H9 (cell line): Measurements from ENCODE around the gene CNNM4. TPM values are rescaled to one million over a fixed set of nuclear protein-coding genes. Genes with fewer than 3 reads are reported as not detected.
A peak's percentile ranks its signal among the peaks of the same experiment; 100 is the strongest.

Source experiments
- DNase-seq: peaks from one replicate; pipeline ENCODE4 v3.0.0-alpha.2; 2017
- H2AFZ ChIP-seq: one replicate; pipeline ENCODE4 v1.6.1; 2013; ENCODE audit warnings: mild to moderate bottlenecking, low read length, control low read depth, moderate library complexity
- H2AK5ac ChIP-seq: 2 replicates; pipeline ENCODE4 v1.6.1; 2013; ENCODE audit warnings: low read length, control low read depth, mixed read lengths; ENCODE audit not compliant: insufficient read length
- H2BK120ac ChIP-seq: one replicate; pipeline ENCODE4 v1.6.1; 2013; ENCODE audit warnings: low read depth, mild to moderate bottlenecking, low read length, control low read depth, inconsistent platforms; ENCODE audit not compliant: poor library complexity, severe bottlenecking
- H2BK12ac ChIP-seq: 2 replicates; pipeline ENCODE4 v1.6.1; 2013; ENCODE audit warnings: low read length, control low read depth, mixed read lengths, low read depth; ENCODE audit not compliant: insufficient read length
- H2BK15ac ChIP-seq: 2 replicates; pipeline ENCODE4 v1.6.1; 2013; ENCODE audit warnings: low read depth, low read length, control low read depth
- H2BK20ac ChIP-seq: one replicate; pipeline ENCODE4 v1.6.1; 2013; ENCODE audit warnings: low read depth, mild to moderate bottlenecking, low read length, control low read depth, inconsistent platforms; ENCODE audit not compliant: poor library complexity, severe bottlenecking
- H2BK5ac ChIP-seq: 2 replicates; pipeline ENCODE4 v1.6.1; 2013; ENCODE audit warnings: low read length, control low read depth, mixed read lengths; ENCODE audit not compliant: insufficient read length
- H3K14ac ChIP-seq: 2 replicates; pipeline ENCODE4 v1.6.1; 2013; ENCODE audit warnings: low read length, control low read depth; ENCODE audit not compliant: insufficient read depth
- H3K18ac ChIP-seq: 2 replicates; pipeline ENCODE4 v1.6.1; 2013; ENCODE audit warnings: low read depth, mild to moderate bottlenecking, mixed read lengths, low read length, control low read depth; ENCODE audit not compliant: insufficient read length
- H3K23ac ChIP-seq: 2 replicates; pipeline ENCODE4 v1.6.1; 2013; ENCODE audit warnings: low read length, control low read depth, mixed read lengths, low read depth; ENCODE audit not compliant: insufficient read length
- H3K23me2 ChIP-seq: 2 replicates; pipeline ENCODE4 v1.6.1; 2013; ENCODE audit warnings: low read depth, mild to moderate bottlenecking, mixed read lengths, low read length, control low read depth; ENCODE audit not compliant: insufficient read length, poor library complexity, severe bottlenecking
- H3K27ac ChIP-seq: 2 replicates; pipeline ENCODE4 v1.5.1; 2013; ENCODE audit warnings: low read length, control low read depth, mixed read lengths, low read depth; ENCODE audit not compliant: insufficient read length
- H3K27me3 ChIP-seq: 2 replicates; pipeline ENCODE4 v1.6.1; 2013; ENCODE audit warnings: low read length, control low read depth, inconsistent platforms; ENCODE audit not compliant: insufficient read depth
- H3K4ac ChIP-seq: 2 replicates; pipeline ENCODE4 v1.6.1; 2013; ENCODE audit warnings: low read depth, mild to moderate bottlenecking, control low read depth, inconsistent platforms, low read length, moderate library complexity
- H3K4me1 ChIP-seq: 2 replicates; pipeline ENCODE4 v1.6.1; 2013; ENCODE audit warnings: low read length, control low read depth, inconsistent platforms; ENCODE audit not compliant: insufficient read depth
- H3K4me2 ChIP-seq: 2 replicates; pipeline ENCODE4 v1.6.1; 2013; ENCODE audit warnings: low read length, control low read depth, mixed read lengths; ENCODE audit not compliant: insufficient read length, insufficient read depth
- H3K56ac ChIP-seq: 2 replicates; pipeline ENCODE4 v1.6.1; 2013; ENCODE audit warnings: low read depth, mild to moderate bottlenecking, mixed read lengths, low read length, control low read depth; ENCODE audit not compliant: insufficient read length
- H3K79me1 ChIP-seq: 2 replicates; pipeline ENCODE4 v1.6.1; 2013; ENCODE audit warnings: low read depth, mild to moderate bottlenecking, moderate library complexity, low read length, control low read depth, inconsistent platforms; ENCODE audit not compliant: insufficient read depth, poor library complexity, severe bottlenecking
- H3K79me2 ChIP-seq: 2 replicates; pipeline ENCODE4 v1.6.1; 2013; ENCODE audit warnings: low read length, control low read depth, inconsistent platforms; ENCODE audit not compliant: insufficient read depth
- H3K9ac ChIP-seq: 2 replicates; pipeline ENCODE4 v1.6.1; 2013; ENCODE audit warnings: low read length, control low read depth, mixed read lengths; ENCODE audit not compliant: insufficient read length; ENCODE audit errors: extremely low read depth
- H3K9me3 ChIP-seq: one replicate; pipeline ENCODE4 v1.6.1; 2013; ENCODE audit warnings: low read depth, low read length, inconsistent platforms; ENCODE audit not compliant: control insufficient read depth
- H3T11ph ChIP-seq: one replicate; pipeline ENCODE4 v1.6.1; 2013; ENCODE audit warnings: mild to moderate bottlenecking, low read length, control low read depth, inconsistent platforms
- H4K20me1 ChIP-seq: one replicate; pipeline ENCODE4 v1.6.1; 2013; ENCODE audit not compliant: control insufficient read depth, insufficient read length, insufficient read depth
- H4K5ac ChIP-seq: 2 replicates; pipeline ENCODE4 v1.6.1; 2013; ENCODE audit warnings: low read depth, mild to moderate bottlenecking, mixed read lengths, low read length, control low read depth; ENCODE audit not compliant: insufficient read length
- H4K8ac ChIP-seq: replicated peaks from 2 replicates; pipeline ENCODE4 v1.6.1; 2013; ENCODE audit warnings: low read length, control low read depth, mixed read lengths, low read depth; ENCODE audit not compliant: insufficient read length
- H4K91ac ChIP-seq: 2 replicates; pipeline ENCODE4 v1.6.1; 2013; ENCODE audit warnings: low read depth, mild to moderate bottlenecking, moderate library complexity, mixed read lengths, low read length, control low read depth; ENCODE audit not compliant: insufficient read length
- H3K27ac Mint-ChIP-seq, 3 experiments: 2 replicates in 2 of 3; 3 replicates in 1 of 3; pipeline ENCODE4 v1.8.0; 2020 to 2021; ENCODE audit warnings: mixed read lengths in 3 of 3, mild to moderate bottlenecking in 1 of 3, moderate library complexity in 1 of 3
- H3K27me3 Mint-ChIP-seq: 2 replicates; pipeline ENCODE4 v1.8.0; 2021; ENCODE audit warnings: low read depth, mild to moderate bottlenecking, moderate library complexity, mixed read lengths
- H3K36me3 Mint-ChIP-seq, 3 experiments: 2 replicates in 2 of 3; 3 replicates in 1 of 3; pipeline ENCODE4 v1.8.0; 2020 to 2021; ENCODE audit warnings: low read depth in 3 of 3, mixed read lengths in 3 of 3; ENCODE audit not compliant: insufficient read depth in 1 of 3
- H3K4me1 Mint-ChIP-seq, 2 experiments: 2 replicates each; pipeline ENCODE4 v1.8.0; 2020; ENCODE audit warnings: mixed read lengths in 2 of 2
- H3K4me3 Mint-ChIP-seq, 2 experiments: 2 replicates in 1 of 2; 3 replicates in 1 of 2; pipeline ENCODE4 v1.8.0; 2020 to 2021; ENCODE audit warnings: mild to moderate bottlenecking in 2 of 2, mixed read lengths in 2 of 2, moderate library complexity in 1 of 2
- H3K9me3 Mint-ChIP-seq, 2 experiments: 2 replicates in 1 of 2; 3 replicates in 1 of 2; pipeline ENCODE4 v1.8.0; 2020; ENCODE audit warnings: mild to moderate bottlenecking in 2 of 2, mixed read lengths in 2 of 2, moderate library complexity in 1 of 2
- CTCF ChIP-seq: fragments of 200-600 bp; sonication (generic); conservative IDR thresholded peaks from 3 replicates; pipeline ENCODE4 v1.8.0; 2021; ENCODE audit warnings: antibody characterized with exemption, mild to moderate bottlenecking
- WGBS: extraction: QIAGEN DNeasy Blood & Tissue Kit; methylation state at CpG from one replicate; pipeline ENCODE4 v1.1.7; 2013; ENCODE audit warnings: missing lambda C conversion rate, low lambda C conversion rate, mixed read lengths; ENCODE audit not compliant: insufficient read length; ENCODE audit errors: extremely low coverage; 5-methylcytosine and 5-hydroxymethylcytosine counted together
- total RNA-seq: library from RNA; stranded (reverse); gene quantifications from 2 replicates; pipeline ENCODE4 v1.2.1, GENCODE V29; 2021

Gene CNNM4
- total RNA-seq, 1 experiment from 2014 or later, result 8.5 TPM

GRCh38 chr2:96801005-96801785 is 40.5 kb downstream of the CNNM4 start:
- H2BK5ac ChIP-seq, result no peak overlapping the region
- H2BK12ac ChIP-seq, result no peak overlapping the region
- no peak overlapping the region for H4K91ac ChIP-seq
- no peaks in the 10 kb centered on the region for H3K9me3 ChIP-seq
- no CpG with 5 or more reads among the region's 15 CpGs for WGBS
- H3K36me3 Mint-ChIP-seq, result peaks cover 2 to 11% (median 5%) of the 10 kb centered on the region in 3 experiments; a peak in 6 of 7 replicates
- no peak overlapping the region for H4K8ac ChIP-seq
- H3K27ac Mint-ChIP-seq, result no peak overlapping the region
- H3K56ac ChIP-seq, result no peak overlapping the region
- H3T11ph ChIP-seq, result no peak overlapping the region
- no peak overlapping the region for H3K4ac ChIP-seq
- H3K4me2 ChIP-seq, result no peak overlapping the region
- no peaks in the 10 kb centered on the region for H3K27me3 Mint-ChIP-seq
- no peak overlapping the region for H2BK120ac ChIP-seq
- H2BK20ac ChIP-seq, result no peak overlapping the region
- no peaks in the 10 kb centered on the region for H3K4me1 Mint-ChIP-seq
- no peak overlapping the region for H2AFZ ChIP-seq
- no peaks in the 10 kb centered on the region for H3K79me1 ChIP-seq
- no peaks in the 10 kb centered on the region for H4K20me1 ChIP-seq
- DNase-seq, result peak; percentile 84
- peaks cover 0 to 2% of the 10 kb centered on the region in 2 experiments; a peak in 1 of 5 replicates for H3K9me3 Mint-ChIP-seq
- H3K14ac ChIP-seq, result no peak overlapping the region; the same call in 1 of the 2 replicates
- no peak overlapping the region for H2BK15ac ChIP-seq
- no peak overlapping the region for H2AK5ac ChIP-seq
- no peak overlapping the region for H3K18ac ChIP-seq
- no peak overlapping the region for H3K27ac ChIP-seq
- H3K23ac ChIP-seq, result no peak overlapping the region
- no peaks in the 10 kb centered on the region for H3K23me2 ChIP-seq
- no peaks in the 10 kb centered on the region for H3K79me2 ChIP-seq
- H3K4me3 Mint-ChIP-seq, result no peak overlapping the region
- H3K9ac ChIP-seq, result no peak overlapping the region
- peak; percentile 83 for TF ChIP-seq CTCF
- no peaks in the 10 kb centered on the region for H3K4me1 ChIP-seq
- H3K27me3 ChIP-seq, result no peaks in the 10 kb centered on the region
- H4K5ac ChIP-seq, result no peak overlapping the region
